ENCODE results near the gene ADH1B.
"Not testable (repeated sequence)": the region's sequence is repeated elsewhere in the genome, so short reads cannot be mapped to it uniquely, and the experiment has no call there.

The ADH1B gene

GRCh38 chr4:99324361-99324760 lies 3.2 kb upstream of the ADH1B start:
- no peak for DNase-seq (ENCODE audit: low read depth, low spot score)

- no peak for DNase-seq (ENCODE audit: low read depth, low spot score)
Observed at GRCh38 chr4:99323756-99324155, 2.6 kb upstream of the ADH1B start.

- DNase-seq (ENCODE audit: low read depth, low spot score) = not testable (repeated sequence)
Observed at GRCh38 chr4:99317811-99318210, 3.4 kb downstream of the ADH1B start.

GRCh38 chr4:99317354-99317753 lies 3.8 kb downstream of the ADH1B start:
- no peak for DNase-seq (ENCODE audit: low read depth, low spot score)

- DNase-seq (ENCODE audit: low read depth, low spot score) = no peak
Observed at GRCh38 chr4:99315839-99316238, 5.4 kb downstream of the ADH1B start.

GRCh38 chr4:99314211-99314610 lies 7.0 kb downstream of the ADH1B start:
- DNase-seq (ENCODE audit: low read depth, low spot score) = no peak

GRCh38 chr4:99310389-99310788 lies 10.8 kb downstream of the ADH1B start:
- no peak for DNase-seq (ENCODE audit: low read depth, low spot score)

- no peak for DNase-seq (ENCODE audit: low read depth, low spot score)
Observed at GRCh38 chr4:99305638-99306400, 15.4 kb downstream of the ADH1B start.

- DNase-seq (ENCODE audit: low read depth, low spot score) = no peak
Observed at GRCh38 chr4:99301376-99302164, 19.6 kb downstream of the ADH1B start.

GRCh38 chr4:99300934-99301333 lies 20.3 kb downstream of the ADH1B start:
- DNase-seq (ENCODE audit: low read depth, low spot score) = no peak

GRCh38 chr4:99293357-99293756 lies 27.8 kb downstream of the ADH1B start:
- no peak for DNase-seq (ENCODE audit: low read depth, low spot score)

GRCh38 chr4:99290848-99291786 lies 30.1 kb downstream of the ADH1B start, which contains the start of gene ADH1A:
Gene ADH1A (minus strand): TSS chr4:99290985. CDS start chr4:99290914, 71 bp downstream.
- no peak for DNase-seq (ENCODE audit: low read depth, low spot score)

GRCh38 chr4:99285387-99285786 lies 35.8 kb downstream of the ADH1B start:
- no peak for DNase-seq (ENCODE audit: low read depth, low spot score)

GRCh38 chr4:99282731-99283130 lies 38.5 kb downstream of the ADH1B start:
- DNase-seq (ENCODE audit: low read depth, low spot score) = no peak

- no peak for DNase-seq (ENCODE audit: low read depth, low spot score)
Observed at GRCh38 chr4:99281261-99281660, 39.9 kb downstream of the ADH1B start.

- no peak for DNase-seq (ENCODE audit: low read depth, low spot score)
Observed at GRCh38 chr4:99276417-99276816, 44.8 kb downstream of the ADH1B start.

- DNase-seq (ENCODE audit: low read depth, low spot score) = no peak
Observed at GRCh38 chr4:99275885-99276284, 45.3 kb downstream of the ADH1B start.

GRCh38 chr4:99275050-99275449 lies 46.2 kb downstream of the ADH1B start:
- DNase-seq (ENCODE audit: low read depth, low spot score) = no peak

- no peak for DNase-seq (ENCODE audit: low read depth, low spot score)
Observed at GRCh38 chr4:99273704-99274103, 47.5 kb downstream of the ADH1B start.

GRCh38 chr4:99264927-99265326 lies 56.3 kb downstream of the ADH1B start:
- no peak for DNase-seq (ENCODE audit: low read depth, low spot score)

Measured in iPS DF 19.7 (cell line).